Epithelial cell of proximal tubule (primary cell): ENCODE results near the gene OSBPL2. TPM values are rescaled to one million over a fixed set of nuclear protein-coding genes. Genes with fewer than 3 reads are reported as not detected.

Experiments
- DNase-seq: peaks from one replicate; pipeline ENCODE4 v3.0.0-alpha.2; 2011; ENCODE audit warnings: low read depth
- H3K4me3 ChIP-seq: 2 replicates; pipeline ENCODE4 v1.5.1; 2011; ENCODE audit warnings: low read depth, mild to moderate bottlenecking, low read length
- CTCF ChIP-seq: conservative IDR thresholded peaks from 2 replicates; pipeline ENCODE4 v1.5.1; 2012; ENCODE audit warnings: low read depth, mild to moderate bottlenecking, low read length
- total RNA-seq: library from RNA; depleted of rRNA; stranded (reverse); fragments of >200 nt; gene quantifications from 2 replicates; pipeline ENCODE4 v1.2.3, GENCODE V29; 2015

OSBPL2 gene
- total RNA-seq, 1 donor from 2014 or later = 20.6 TPM

GRCh38 chr20:62243106-62243505 is 4.8 kb downstream of the OSBPL2 start:
- DNase-seq = no peak
- TF ChIP-seq CTCF = no peak
- no peak overlapping the region for H3K4me3 ChIP-seq

DNA sequence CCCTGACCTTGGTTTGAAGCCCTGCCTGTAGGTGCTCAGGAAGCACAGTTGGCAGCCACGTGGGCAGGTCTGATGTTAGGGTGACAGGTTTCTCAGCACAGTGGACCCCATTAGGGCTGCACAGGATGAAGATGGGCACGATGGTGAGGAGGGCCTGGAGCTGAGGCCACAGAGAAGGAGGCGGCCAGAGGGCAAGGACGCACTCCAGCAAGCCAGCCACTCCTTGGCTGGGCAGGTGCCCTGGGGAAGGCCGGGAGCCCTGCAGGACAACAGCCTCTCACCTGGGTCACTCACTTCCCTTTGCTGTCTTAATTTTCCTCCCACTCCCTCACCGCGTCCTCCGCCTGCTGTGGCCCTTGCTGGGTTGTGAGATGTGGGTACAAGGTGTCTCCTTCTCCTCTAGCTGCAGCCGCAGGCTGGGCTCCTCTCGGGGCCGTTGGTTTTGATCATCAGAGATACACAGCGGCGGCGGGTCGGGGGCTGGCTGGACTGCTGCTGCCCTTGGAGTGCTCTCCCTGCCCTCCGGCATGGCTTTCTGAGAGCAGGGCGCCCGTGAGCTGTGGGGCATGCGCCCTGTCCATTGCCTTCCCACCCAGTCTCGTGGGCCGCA is 5.7 kb downstream of the OSBPL2 start:
- DNase-seq = no peak
- H3K4me3 ChIP-seq = no peak overlapping the region
- TF ChIP-seq CTCF = no peak

DNA sequence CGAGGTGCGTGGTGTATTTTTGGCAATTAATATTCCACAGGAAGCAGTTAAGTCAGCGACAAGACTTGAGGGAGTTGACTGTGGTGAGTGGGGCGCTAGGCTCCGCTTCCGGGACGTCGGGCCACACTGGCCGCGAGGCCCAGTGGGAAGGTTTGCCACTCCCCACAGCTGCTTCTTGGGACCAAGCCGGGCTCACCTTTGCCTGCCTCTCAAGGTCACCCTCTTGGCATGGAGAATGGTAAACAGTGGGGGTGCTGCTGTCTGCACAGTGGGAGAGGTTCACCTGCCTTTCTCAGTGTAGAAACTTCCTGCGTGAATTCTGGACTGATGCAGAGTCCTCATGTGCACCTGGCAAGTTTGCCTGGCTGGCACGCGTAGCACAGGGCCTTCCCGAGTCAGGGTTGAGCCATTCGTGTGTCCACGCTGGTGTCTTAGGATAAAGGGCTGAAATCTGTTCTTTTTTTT is 6.4 kb downstream of the OSBPL2 start:
- no peak overlapping the region for H3K4me3 ChIP-seq
- no peak for DNase-seq
- no peak for TF ChIP-seq CTCF

DNA sequence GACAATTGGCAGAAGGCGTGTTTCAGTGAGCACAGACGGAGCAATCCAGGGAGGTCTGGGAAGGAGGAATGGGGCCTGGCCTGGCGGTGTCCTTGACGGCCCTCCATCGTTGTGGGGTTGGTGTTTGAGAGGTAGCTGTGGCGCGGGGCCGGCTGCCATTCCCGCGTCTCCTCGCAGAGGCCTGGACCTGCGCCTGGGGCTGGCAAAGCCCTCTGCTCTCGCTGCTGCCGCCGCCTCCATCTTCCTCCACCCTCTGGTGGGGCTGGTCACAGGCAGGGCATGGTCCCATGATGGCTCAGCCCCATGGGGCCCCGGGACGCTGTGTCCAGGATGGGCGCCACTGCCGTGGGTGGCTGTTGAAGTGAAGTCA is 7.6 kb downstream of the OSBPL2 start:
- no peak overlapping the region for H3K4me3 ChIP-seq
- DNase-seq = no peak
- no peak for TF ChIP-seq CTCF

- no peak for DNase-seq
- H3K4me3 ChIP-seq = no peak overlapping the region
- TF ChIP-seq CTCF = no peak
Measured at GRCh38 chr20:62246431-62246830, 8.1 kb downstream of the OSBPL2 start.

GRCh38 chr20:62246872-62247652 is 8.7 kb downstream of the OSBPL2 start:
- DNase-seq = no peak
- no peak for TF ChIP-seq CTCF
- H3K4me3 ChIP-seq = no peak overlapping the region
